Neural cell (in vitro differentiated cells): ENCODE results near the gene RGS19. TPM values are rescaled to one million over a fixed set of nuclear protein-coding genes. Genes with fewer than 3 reads are reported as not detected.

Source experiments
- H2AFZ ChIP-seq: fragments of 200-600, 300-800 bp; sonication (generic), shearing (Covaris generic); 2 replicates; pipeline ENCODE4 v1.6.0; 2014; ENCODE audit warnings: low read depth, mild to moderate bottlenecking, antibody characterized with exemption, low read length, moderate library complexity
- H3F3A ChIP-seq: fragments of 200-600 bp; shearing (Covaris generic); 2 replicates; pipeline ENCODE4 v1.6.1; 2016; ENCODE audit warnings: mild to moderate bottlenecking, moderate library complexity, mixed read lengths, antibody characterized with exemption, low read length; ENCODE audit not compliant: insufficient read depth, poor library complexity, severe bottlenecking
- H3K27ac ChIP-seq: fragments of 200-600, 300-800 bp; sonication (generic), shearing (Covaris generic); 2 replicates; pipeline ENCODE4 v1.5.1; 2014; ENCODE audit warnings: mild to moderate bottlenecking, low read length, moderate library complexity
- H3K27me3 ChIP-seq: fragments of 300-800, 200-600 bp; sonication (generic), shearing (Covaris generic); 2 replicates; pipeline ENCODE4 v1.6.0; 2014; ENCODE audit warnings: mild to moderate bottlenecking, low read depth, low read length, moderate library complexity; ENCODE audit not compliant: insufficient read depth
- H3K36me3 ChIP-seq: fragments of 300-800, 200-600 bp; sonication (generic), shearing (Covaris generic); 2 replicates; pipeline ENCODE4 v1.5.1; 2014; ENCODE audit warnings: mild to moderate bottlenecking, antibody characterized with exemption, low read length, moderate library complexity; ENCODE audit not compliant: insufficient read depth
- H3K4me2 ChIP-seq: fragments of 300-800, 200-600 bp; sonication (generic), shearing (Covaris generic); 2 replicates; pipeline ENCODE4 v1.6.0; 2014; ENCODE audit warnings: mild to moderate bottlenecking, low read length
- H3K4me3 ChIP-seq: fragments of 300-800, 200-600 bp; sonication (generic), shearing (Covaris generic); 2 replicates; pipeline ENCODE4 v1.5.1; 2014; ENCODE audit warnings: mild to moderate bottlenecking, low read length, moderate library complexity
- H3K79me2 ChIP-seq: fragments of 200-600 bp; shearing (Covaris generic); replicated peaks from 2 replicates; pipeline ENCODE4 v1.6.0; 2014; ENCODE audit warnings: mild to moderate bottlenecking, low read length, moderate library complexity; ENCODE audit not compliant: insufficient read depth
- H3K9ac ChIP-seq: fragments of 300-800, 200-600 bp; sonication (generic), shearing (Covaris generic); 2 replicates; pipeline ENCODE4 v1.6.1; 2016; ENCODE audit warnings: mild to moderate bottlenecking, low read length, mixed read lengths
- H3K9me2 ChIP-seq: fragments of 200-600 bp; shearing (Covaris generic); 2 replicates; pipeline ENCODE4 v1.6.1; 2016; ENCODE audit warnings: mild to moderate bottlenecking, low read length, mixed read lengths; ENCODE audit not compliant: insufficient read depth
- H3K9me3 ChIP-seq: fragments of 200-600, 300-800 bp; sonication (generic), shearing (Covaris generic); 2 replicates; pipeline ENCODE4 v1.6.1; 2016; ENCODE audit warnings: mild to moderate bottlenecking, mixed run types, low read length, moderate library complexity, mixed read lengths
- H4K20me1 ChIP-seq: fragments of 200-600 bp; shearing (Covaris generic); 2 replicates; pipeline ENCODE4 v1.6.1; 2016; ENCODE audit warnings: mild to moderate bottlenecking, mixed run types; ENCODE audit not compliant: insufficient read depth
- EP300 ChIP-seq: fragments of 450-650 bp; conservative IDR thresholded peaks from 2 replicates; pipeline ENCODE4 v1.6.1; 2014; ENCODE audit warnings: antibody characterized with exemption, mild to moderate bottlenecking, moderate library complexity; ENCODE audit not compliant: poor library complexity, severe bottlenecking
- EZH2 ChIP-seq: fragments of 200-600, 300-800 bp; shearing (Covaris generic), sonication (generic); IDR thresholded peaks from 2 replicates; pipeline ENCODE4 v1.6.1; 2014; ENCODE audit warnings: antibody characterized with exemption, low read length, borderline replicate concordance, mild to moderate bottlenecking; ENCODE audit not compliant: insufficient read depth, poor library complexity, severe bottlenecking
- MXI1 ChIP-seq: fragments of 450-650 bp; conservative IDR thresholded peaks from 2 replicates; pipeline ENCODE4 v1.6.1; 2014; ENCODE audit warnings: antibody characterized with exemption, mild to moderate bottlenecking; ENCODE audit not compliant: poor library complexity, severe bottlenecking
- POLR2AphosphoS5 ChIP-seq: IDR thresholded peaks from 2 replicates; pipeline ENCODE4 v1.6.1; 2012
- RAD21 ChIP-seq: fragments of 450-650 bp; conservative IDR thresholded peaks from 2 replicates; pipeline ENCODE4 v1.6.1; 2014; ENCODE audit warnings: antibody characterized with exemption, mild to moderate bottlenecking, moderate library complexity
- SMC3 ChIP-seq: fragments of 450-650 bp; conservative IDR thresholded peaks from 2 replicates; pipeline ENCODE4 v1.6.1; 2014; ENCODE audit warnings: antibody characterized with exemption, mild to moderate bottlenecking, moderate library complexity; ENCODE audit not compliant: poor library complexity
- TAF1 ChIP-seq: IDR thresholded peaks from 2 replicates; pipeline ENCODE4 v1.6.1; 2012; ENCODE audit warnings: low read depth
- polyA plus RNA-seq: library from polyadenylated mRNA; depleted of rRNA; stranded (reverse); fragments of >200 nt; gene quantifications from 2 replicates; pipeline ENCODE4 v1.2.3, GENCODE V29; 2014
- TF ChIP-seq, protein P1 (sequence below): IDR thresholded peaks from 2 replicates; pipeline ENCODE4 v1.6.1; 2012; ENCODE audit warnings: borderline replicate concordance
- TF ChIP-seq, protein P2 (sequence below): fragments of 450-650 bp; IDR thresholded peaks from 2 replicates; pipeline ENCODE4 v1.5.1; 2014; ENCODE audit warnings: antibody characterized with exemption, mild to moderate bottlenecking, moderate library complexity; ENCODE audit not compliant: poor library complexity, severe bottlenecking

The RGS19 gene
- polyA plus RNA-seq, 1 donor from 2014 or later, result 3.4 TPM

DNA sequence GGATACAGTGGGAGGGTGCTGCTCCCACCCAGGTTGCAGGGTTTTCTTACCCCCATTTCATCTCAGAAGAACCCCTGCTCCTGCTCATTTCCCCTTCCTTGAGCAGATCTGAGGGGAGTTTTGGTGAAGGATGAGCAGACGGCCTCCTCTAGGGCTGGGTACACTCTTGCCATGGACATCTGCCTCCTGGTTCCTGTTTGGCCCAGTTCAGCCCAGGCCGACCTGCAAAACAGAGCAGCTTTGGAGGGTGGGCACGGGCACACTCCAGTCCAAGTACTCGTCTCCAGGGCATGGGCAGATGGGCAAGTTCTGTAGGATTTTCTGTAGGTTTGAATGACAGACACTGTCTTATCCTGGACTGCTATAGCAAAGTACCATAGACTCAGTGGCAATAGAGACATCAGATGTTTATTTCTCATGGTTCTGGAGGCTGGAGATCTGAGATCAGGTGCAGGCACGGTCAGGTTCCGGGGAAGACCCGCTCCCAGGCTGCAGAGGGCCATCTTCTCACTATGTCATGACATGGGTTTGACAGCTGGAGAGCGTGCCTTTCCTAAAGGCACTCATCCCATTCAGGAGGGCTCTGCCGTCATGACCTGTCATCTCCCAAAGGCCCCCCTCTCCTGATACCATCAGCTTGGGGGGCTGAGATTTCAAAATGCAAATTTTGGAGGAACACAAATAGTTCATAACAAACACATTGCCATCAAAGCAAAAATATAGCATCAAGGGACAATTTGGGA, 21.8 kb upstream of the RGS19 start:
- H3K9ac ChIP-seq, result no peak overlapping the region
- H3K4me3 ChIP-seq, result no peak overlapping the region
- no peaks in the 10 kb centered on the region for H3K79me2 ChIP-seq
- no peaks in the 10 kb centered on the region for H4K20me1 ChIP-seq
- H3K27me3 ChIP-seq, result no peaks in the 10 kb centered on the region
- H3F3A ChIP-seq, result no peaks in the 10 kb centered on the region
- no peak overlapping the region for H3K27ac ChIP-seq
- no peaks in the 10 kb centered on the region for H3K9me3 ChIP-seq
- H3K36me3 ChIP-seq, result no peaks in the 10 kb centered on the region
- no peak overlapping the region for H2AFZ ChIP-seq
- H3K4me2 ChIP-seq, result no peak overlapping the region
- H3K9me2 ChIP-seq, result no peaks in the 10 kb centered on the region
- no peak for TF ChIP-seq TAF1
- no peak for TF ChIP-seq POLR2AphosphoS5
- TF ChIP-seq RAD21, result no peak
- TF ChIP-seq, protein P1, sequence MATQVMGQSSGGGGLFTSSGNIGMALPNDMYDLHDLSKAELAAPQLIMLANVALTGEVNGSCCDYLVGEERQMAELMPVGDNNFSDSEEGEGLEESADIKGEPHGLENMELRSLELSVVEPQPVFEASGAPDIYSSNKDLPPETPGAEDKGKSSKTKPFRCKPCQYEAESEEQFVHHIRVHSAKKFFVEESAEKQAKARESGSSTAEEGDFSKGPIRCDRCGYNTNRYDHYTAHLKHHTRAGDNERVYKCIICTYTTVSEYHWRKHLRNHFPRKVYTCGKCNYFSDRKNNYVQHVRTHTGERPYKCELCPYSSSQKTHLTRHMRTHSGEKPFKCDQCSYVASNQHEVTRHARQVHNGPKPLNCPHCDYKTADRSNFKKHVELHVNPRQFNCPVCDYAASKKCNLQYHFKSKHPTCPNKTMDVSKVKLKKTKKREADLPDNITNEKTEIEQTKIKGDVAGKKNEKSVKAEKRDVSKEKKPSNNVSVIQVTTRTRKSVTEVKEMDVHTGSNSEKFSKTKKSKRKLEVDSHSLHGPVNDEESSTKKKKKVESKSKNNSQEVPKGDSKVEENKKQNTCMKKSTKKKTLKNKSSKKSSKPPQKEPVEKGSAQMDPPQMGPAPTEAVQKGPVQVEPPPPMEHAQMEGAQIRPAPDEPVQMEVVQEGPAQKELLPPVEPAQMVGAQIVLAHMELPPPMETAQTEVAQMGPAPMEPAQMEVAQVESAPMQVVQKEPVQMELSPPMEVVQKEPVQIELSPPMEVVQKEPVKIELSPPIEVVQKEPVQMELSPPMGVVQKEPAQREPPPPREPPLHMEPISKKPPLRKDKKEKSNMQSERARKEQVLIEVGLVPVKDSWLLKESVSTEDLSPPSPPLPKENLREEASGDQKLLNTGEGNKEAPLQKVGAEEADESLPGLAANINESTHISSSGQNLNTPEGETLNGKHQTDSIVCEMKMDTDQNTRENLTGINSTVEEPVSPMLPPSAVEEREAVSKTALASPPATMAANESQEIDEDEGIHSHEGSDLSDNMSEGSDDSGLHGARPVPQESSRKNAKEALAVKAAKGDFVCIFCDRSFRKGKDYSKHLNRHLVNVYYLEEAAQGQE, result no peak
- TF ChIP-seq MXI1, result no peak
- TF ChIP-seq EZH2, result no peak
- TF ChIP-seq, protein P2, sequence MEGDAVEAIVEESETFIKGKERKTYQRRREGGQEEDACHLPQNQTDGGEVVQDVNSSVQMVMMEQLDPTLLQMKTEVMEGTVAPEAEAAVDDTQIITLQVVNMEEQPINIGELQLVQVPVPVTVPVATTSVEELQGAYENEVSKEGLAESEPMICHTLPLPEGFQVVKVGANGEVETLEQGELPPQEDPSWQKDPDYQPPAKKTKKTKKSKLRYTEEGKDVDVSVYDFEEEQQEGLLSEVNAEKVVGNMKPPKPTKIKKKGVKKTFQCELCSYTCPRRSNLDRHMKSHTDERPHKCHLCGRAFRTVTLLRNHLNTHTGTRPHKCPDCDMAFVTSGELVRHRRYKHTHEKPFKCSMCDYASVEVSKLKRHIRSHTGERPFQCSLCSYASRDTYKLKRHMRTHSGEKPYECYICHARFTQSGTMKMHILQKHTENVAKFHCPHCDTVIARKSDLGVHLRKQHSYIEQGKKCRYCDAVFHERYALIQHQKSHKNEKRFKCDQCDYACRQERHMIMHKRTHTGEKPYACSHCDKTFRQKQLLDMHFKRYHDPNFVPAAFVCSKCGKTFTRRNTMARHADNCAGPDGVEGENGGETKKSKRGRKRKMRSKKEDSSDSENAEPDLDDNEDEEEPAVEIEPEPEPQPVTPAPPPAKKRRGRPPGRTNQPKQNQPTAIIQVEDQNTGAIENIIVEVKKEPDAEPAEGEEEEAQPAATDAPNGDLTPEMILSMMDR, result no peak
- TF ChIP-seq EP300, result no peak
- no peak for TF ChIP-seq SMC3

DNA sequence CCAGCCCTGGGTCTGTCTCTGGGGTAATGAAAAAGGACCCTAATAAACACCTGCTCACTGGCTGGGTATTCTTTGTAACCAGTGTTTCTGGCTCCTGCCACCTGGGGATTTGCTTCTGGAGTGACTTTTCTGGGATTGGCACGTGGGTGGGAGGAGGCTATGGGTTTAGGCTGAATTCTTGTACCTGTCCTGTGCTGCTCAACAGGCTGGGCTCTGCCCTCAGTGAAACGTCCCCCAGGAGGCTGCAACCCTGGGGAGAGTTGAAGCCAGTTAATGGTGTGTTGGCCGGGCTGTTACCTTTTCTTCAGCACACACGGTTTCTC, 21.2 kb upstream of the RGS19 start:
- no peak for TF ChIP-seq EZH2
- TF ChIP-seq, protein P2, result no peak
- no peak for TF ChIP-seq MXI1
- no peak for TF ChIP-seq SMC3
- no peak for TF ChIP-seq RAD21
- TF ChIP-seq, protein P1, result no peak
- no peak for TF ChIP-seq POLR2AphosphoS5
- TF ChIP-seq EP300, result no peak
- TF ChIP-seq TAF1, result no peak

More for the DNA sequence above, 21.2 kb upstream of the RGS19 start:
- H3K9ac ChIP-seq, result no peak overlapping the region
- H4K20me1 ChIP-seq, result no peaks in the 10 kb centered on the region
- H3K36me3 ChIP-seq, result no peaks in the 10 kb centered on the region
- no peaks in the 10 kb centered on the region for H3K9me2 ChIP-seq
- H3K27ac ChIP-seq, result no peak overlapping the region
- no peaks in the 10 kb centered on the region for H3K27me3 ChIP-seq
- H3F3A ChIP-seq, result no peaks in the 10 kb centered on the region
- no peaks in the 10 kb centered on the region for H3K79me2 ChIP-seq
- H2AFZ ChIP-seq, result no peak overlapping the region
- no peak overlapping the region for H3K4me2 ChIP-seq
- H3K9me3 ChIP-seq, result no peaks in the 10 kb centered on the region
- no peak overlapping the region for H3K4me3 ChIP-seq
